Measurements from ENCODE around the gene ARL6IP1.

The ARL6IP1 gene

DNA sequence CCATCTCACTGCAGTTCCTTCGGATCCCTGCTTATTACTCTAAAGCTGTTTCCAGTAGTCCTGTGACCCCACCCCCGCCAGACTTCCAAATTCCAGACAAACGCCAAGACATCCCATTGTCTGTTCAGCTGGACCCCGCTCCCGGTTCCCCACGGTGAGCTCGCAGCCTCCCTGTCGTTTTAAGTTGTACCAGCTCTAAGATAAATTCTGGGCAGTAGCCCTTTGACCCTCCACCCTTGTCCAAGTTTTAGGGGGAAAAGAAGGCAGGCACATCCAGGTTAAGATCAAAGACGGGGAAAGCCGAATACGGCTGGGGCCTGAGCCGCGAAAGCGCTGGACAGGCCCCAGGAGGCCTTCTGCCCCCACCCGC, 589 bp downstream of the ARL6IP1 start:
- Histone ChIP-seq H3K36me3 (ENCODE audit: control insufficient read depth, insufficient read depth, low read length) (peaks cover 21% of the 10 kb centered on the region), H3K27me3 (ENCODE audit: control insufficient read depth, insufficient read depth, low read length, poor library complexity, severe bottlenecking) (no peaks in the 10 kb centered on the region), H3K9me3 (ENCODE audit: control insufficient read depth, low read length) (no peaks in the 10 kb centered on the region), H3K4me1 (ENCODE audit: control insufficient read depth, insufficient read depth, low read length) (peaks cover 21% of the 10 kb centered on the region), H3K27ac (ENCODE audit: insufficient read depth, low read depth, low read length, poor library complexity, severe bottlenecking) (peak overlapping the region; percentile 58), H3K4me3 (ENCODE audit: insufficient read depth, low read depth, low read length) (peak overlapping the region; percentile 65)
- 0% methylated on average over 15 of the region's 15 CpGs for WGBS, 2 experiments

DNA sequence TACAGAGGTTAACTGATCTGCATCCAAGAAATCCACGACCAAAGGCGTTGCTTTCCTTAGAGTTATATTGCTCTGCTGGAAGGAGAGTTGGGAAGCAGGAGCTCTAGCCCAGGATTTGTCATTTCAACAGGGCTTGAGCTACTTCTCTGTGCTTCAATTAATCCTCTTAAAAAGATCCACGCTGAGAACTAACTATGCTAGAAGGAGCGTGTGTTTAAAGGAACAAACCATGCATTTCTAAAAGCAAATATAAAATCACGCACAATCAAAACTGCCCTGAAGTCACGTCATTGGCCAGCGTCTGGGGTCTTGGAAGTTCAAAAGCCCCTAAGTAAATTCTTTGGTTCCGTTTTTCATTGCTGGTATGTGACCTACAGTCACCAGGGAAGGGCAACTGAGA, 1.1 kb downstream of the ARL6IP1 start:
- H3K4me3 ChIP-seq (ENCODE audit: insufficient read depth, low read depth, low read length): peak overlapping the region; percentile 65
- H3K36me3 ChIP-seq (ENCODE audit: control insufficient read depth, insufficient read depth, low read length): peaks cover 23% of the 10 kb centered on the region
- no peaks in the 10 kb centered on the region for H3K9me3 ChIP-seq (ENCODE audit: control insufficient read depth, low read length)
- no peaks in the 10 kb centered on the region for H3K27me3 ChIP-seq (ENCODE audit: control insufficient read depth, insufficient read depth, low read length, poor library complexity, severe bottlenecking)
- 2 to 7% methylated on average over 8 of the region's 8 CpGs for WGBS, 2 experiments
- peaks cover 21% of the 10 kb centered on the region for H3K4me1 ChIP-seq (ENCODE audit: control insufficient read depth, insufficient read depth, low read length)
- H3K27ac ChIP-seq (ENCODE audit: insufficient read depth, low read depth, low read length, poor library complexity, severe bottlenecking): peak overlapping the region; percentile 27

DNA sequence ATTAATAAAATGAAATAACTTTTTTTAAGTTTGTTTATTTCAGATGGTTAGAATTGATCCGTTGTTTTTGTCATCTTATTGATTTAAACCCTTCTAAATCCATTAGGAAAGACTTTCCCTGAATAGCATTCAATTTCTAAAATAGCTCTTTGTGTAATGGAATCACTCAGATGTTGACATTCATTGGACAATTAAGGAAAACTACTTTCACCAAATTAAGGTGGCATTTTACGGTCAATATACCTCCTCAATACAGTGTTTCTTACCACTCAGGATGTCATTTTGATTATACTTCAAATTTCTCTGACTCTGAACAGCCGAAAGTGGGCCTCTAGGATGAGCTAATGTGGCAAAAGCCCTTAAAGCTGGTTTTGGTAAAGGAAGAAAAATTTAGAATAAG, 1.8 kb downstream of the ARL6IP1 start:
- no peaks in the 10 kb centered on the region for H3K27me3 ChIP-seq (ENCODE audit: control insufficient read depth, insufficient read depth, low read length, poor library complexity, severe bottlenecking)
- peak overlapping the region; percentile 65 for H3K4me3 ChIP-seq (ENCODE audit: insufficient read depth, low read depth, low read length)
- WGBS, 2 experiments: 85 to 87% methylated on average over 2 to 3 of the region's 3 CpGs
- H3K9me3 ChIP-seq (ENCODE audit: control insufficient read depth, low read length): no peaks in the 10 kb centered on the region
- peaks cover 28% of the 10 kb centered on the region for H3K36me3 ChIP-seq (ENCODE audit: control insufficient read depth, insufficient read depth, low read length)
- H3K4me1 ChIP-seq (ENCODE audit: control insufficient read depth, insufficient read depth, low read length): peaks cover 21% of the 10 kb centered on the region
- H3K27ac ChIP-seq (ENCODE audit: insufficient read depth, low read depth, low read length, poor library complexity, severe bottlenecking): no peak overlapping the region

DNA sequence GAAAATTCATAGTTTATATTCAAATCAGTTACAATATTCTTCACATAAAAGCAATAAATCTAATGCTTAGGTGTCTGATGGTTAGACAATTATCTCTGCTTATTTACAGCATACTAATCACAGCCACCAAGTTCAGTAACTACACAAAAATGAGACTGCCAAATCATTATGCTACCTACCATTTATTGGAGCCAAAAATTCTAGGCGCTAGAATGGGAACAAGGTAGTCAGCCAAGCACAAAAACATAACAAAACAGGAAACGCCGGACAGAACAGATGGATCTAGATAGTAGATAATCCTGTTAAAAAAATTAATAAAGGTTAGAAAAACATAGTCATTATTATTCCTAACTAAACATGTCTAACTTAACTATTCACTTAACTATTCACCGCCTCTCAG, 3.6 kb downstream of the ARL6IP1 start:
- 90 to 92% methylated on average over 1 to 4 of the region's 4 CpGs for WGBS, 2 experiments
- no peak overlapping the region for H3K27ac ChIP-seq (ENCODE audit: insufficient read depth, low read depth, low read length, poor library complexity, severe bottlenecking)
- no peak overlapping the region for H3K4me3 ChIP-seq (ENCODE audit: insufficient read depth, low read depth, low read length)
- no peaks in the 10 kb centered on the region for H3K9me3 ChIP-seq (ENCODE audit: control insufficient read depth, low read length)
- peaks cover 37% of the 10 kb centered on the region for H3K36me3 ChIP-seq (ENCODE audit: control insufficient read depth, insufficient read depth, low read length)
- H3K4me1 ChIP-seq (ENCODE audit: control insufficient read depth, insufficient read depth, low read length): peaks cover 10% of the 10 kb centered on the region
- H3K27me3 ChIP-seq (ENCODE audit: control insufficient read depth, insufficient read depth, low read length, poor library complexity, severe bottlenecking): no peaks in the 10 kb centered on the region

DNA sequence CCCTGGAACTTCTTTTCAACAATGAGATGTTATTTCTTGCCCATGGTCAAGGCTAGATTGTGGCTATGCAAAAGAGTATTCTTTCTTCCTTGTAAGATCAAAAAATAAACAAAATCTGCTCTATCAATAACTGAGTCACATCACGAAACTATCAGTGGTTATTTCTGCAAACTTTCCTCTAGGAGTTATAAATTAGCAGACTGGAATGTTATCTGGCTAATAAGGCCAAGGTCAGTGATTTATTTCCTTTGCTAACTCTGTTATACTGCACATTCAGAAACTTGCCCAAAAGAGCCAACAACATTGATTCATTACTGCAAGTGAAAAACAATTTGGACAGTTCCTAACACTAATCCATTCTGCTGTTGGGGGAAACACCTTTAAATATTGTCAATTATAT, 5.0 kb downstream of the ARL6IP1 start:
- Histone ChIP-seq H3K27ac (ENCODE audit: insufficient read depth, low read depth, low read length, poor library complexity, severe bottlenecking) (no peak overlapping the region), H3K4me1 (ENCODE audit: control insufficient read depth, insufficient read depth, low read length) (peaks cover 10% of the 10 kb centered on the region), H3K4me3 (ENCODE audit: insufficient read depth, low read depth, low read length) (no peak overlapping the region), H3K36me3 (ENCODE audit: control insufficient read depth, insufficient read depth, low read length) (peaks cover 38% of the 10 kb centered on the region), H3K27me3 (ENCODE audit: control insufficient read depth, insufficient read depth, low read length, poor library complexity, severe bottlenecking) (no peaks in the 10 kb centered on the region), H3K9me3 (ENCODE audit: control insufficient read depth, low read length) (no peaks in the 10 kb centered on the region)
- WGBS, 2 experiments: 89 to 100% methylated on average over 1 of the region's 1 CpG

DNA sequence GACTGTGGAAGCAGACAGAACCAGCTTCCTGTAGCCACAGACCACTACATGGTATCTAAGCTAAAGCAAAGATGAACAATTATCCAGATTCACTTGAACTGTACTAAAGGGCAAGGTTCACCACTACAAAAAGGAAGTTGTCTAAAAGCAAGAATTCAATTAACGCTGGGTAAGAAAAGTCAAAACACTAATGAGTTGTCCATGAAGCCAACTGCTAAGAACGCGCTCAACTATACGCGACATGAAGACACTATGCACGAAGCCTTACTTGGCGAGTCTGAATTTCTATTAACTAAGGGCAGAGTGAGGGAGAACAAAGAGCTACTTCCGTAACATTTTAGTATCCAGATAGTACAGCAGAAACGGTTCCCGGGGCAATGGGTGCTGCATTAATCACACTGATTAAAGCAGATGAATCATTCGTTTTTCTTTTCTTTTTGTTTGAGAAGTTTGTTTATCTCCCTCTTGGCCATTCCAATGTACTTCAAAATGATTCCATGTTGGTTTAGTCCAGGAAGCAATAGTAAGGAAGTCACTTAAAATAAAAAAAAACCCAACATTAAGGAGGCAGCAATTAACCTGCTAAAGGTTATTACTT, 8.4 kb downstream of the ARL6IP1 start:
- no peak overlapping the region for H3K4me3 ChIP-seq (ENCODE audit: insufficient read depth, low read depth, low read length)
- 97 to 98% methylated on average over 11 of the region's 11 CpGs for WGBS, 2 experiments
- H3K27me3 ChIP-seq (ENCODE audit: control insufficient read depth, insufficient read depth, low read length, poor library complexity, severe bottlenecking): no peaks in the 10 kb centered on the region
- no peaks in the 10 kb centered on the region for H3K9me3 ChIP-seq (ENCODE audit: control insufficient read depth, low read length)
- peaks cover 54% of the 10 kb centered on the region for H3K36me3 ChIP-seq (ENCODE audit: control insufficient read depth, insufficient read depth, low read length)
- no peak overlapping the region for H3K27ac ChIP-seq (ENCODE audit: insufficient read depth, low read depth, low read length, poor library complexity, severe bottlenecking)
- peaks cover 3% of the 10 kb centered on the region for H3K4me1 ChIP-seq (ENCODE audit: control insufficient read depth, insufficient read depth, low read length)

DNA sequence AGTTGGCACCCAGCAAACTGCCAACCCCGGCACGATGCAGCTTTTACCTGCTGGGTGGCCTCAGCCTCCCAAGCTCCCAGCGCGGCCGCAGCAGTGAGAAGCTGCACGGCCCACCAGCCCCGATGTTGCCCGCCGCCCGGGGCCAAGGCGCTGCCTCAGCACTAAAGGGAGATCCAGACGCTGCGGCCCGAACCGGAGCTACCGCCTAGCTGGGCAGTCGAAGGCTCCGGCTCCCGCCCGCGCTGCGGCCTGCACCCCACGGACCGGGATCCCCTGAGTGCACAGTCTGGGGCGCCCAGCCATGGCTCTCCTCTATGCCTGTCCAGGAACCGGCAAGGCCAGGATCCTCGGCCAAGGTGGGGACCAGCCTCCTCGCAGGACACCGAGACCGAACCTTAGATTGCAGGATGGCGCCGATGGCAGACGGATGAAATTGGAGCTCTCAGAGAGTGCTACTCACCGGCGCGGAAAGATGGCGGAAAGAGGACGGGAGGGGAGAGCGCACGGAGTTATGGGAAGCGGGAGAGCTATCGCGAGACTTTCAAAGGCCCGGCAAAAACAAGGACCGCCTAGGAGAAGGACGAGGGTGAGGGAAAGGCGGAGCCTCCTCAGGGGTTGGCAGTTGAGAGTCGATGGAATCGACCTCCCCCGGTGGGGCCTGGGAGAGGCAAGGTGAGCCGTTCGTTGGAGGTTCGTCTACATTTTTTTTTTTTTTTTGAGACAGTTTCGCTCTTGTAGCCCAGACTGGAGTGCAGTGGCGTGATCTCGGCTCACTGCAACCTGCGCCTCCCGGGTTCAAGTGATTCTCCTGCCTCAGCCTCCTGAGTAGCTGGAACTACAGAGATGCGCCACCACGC, 11.3 kb downstream of the ARL6IP1 start, which contains the start of gene RPS15A:
Gene RPS15A (minus strand): TSS at position 485 of the 857 bp plus-strand sequence. CDS start 1,221 bp downstream, outside the sequence.
- H3K27me3 ChIP-seq (ENCODE audit: control insufficient read depth, insufficient read depth, low read length, poor library complexity, severe bottlenecking): no peaks in the 10 kb centered on the region
- H3K4me1 ChIP-seq (ENCODE audit: control insufficient read depth, insufficient read depth, low read length): peaks cover 12% of the 10 kb centered on the region
- peak within 1 kb of the TSS; percentile 99 for H3K4me3 ChIP-seq (ENCODE audit: insufficient read depth, low read depth, low read length)
- no peaks in the 10 kb centered on the region for H3K9me3 ChIP-seq (ENCODE audit: control insufficient read depth, low read length)
- 6 to 7% methylated on average over 60 of the region's 60 CpGs for WGBS, 2 experiments
- peak within 1 kb of the TSS; percentile 86 for H3K27ac ChIP-seq (ENCODE audit: insufficient read depth, low read depth, low read length, poor library complexity, severe bottlenecking)
- H3K36me3 ChIP-seq (ENCODE audit: control insufficient read depth, insufficient read depth, low read length): peaks cover 47% of the 10 kb centered on the region

DNA sequence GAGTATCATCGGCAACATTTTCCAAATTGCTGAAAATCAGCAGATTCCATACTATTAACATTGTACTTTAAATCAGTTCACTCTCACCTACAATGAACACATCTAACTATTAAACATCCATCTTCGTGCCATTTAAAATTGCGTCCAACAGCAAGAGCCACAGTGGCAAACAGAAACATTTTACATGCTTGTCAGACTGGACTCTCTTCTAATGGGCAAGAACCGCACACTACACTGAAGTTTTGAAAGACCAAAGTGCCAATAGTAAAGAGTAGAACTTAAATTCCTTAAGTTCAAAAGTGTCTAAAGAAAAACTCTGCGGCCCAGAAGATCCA, 11.9 kb downstream of the ARL6IP1 start:
- 2% methylated on average over 5 of the region's 5 CpGs for WGBS, 2 experiments
- Histone ChIP-seq H3K36me3 (ENCODE audit: control insufficient read depth, insufficient read depth, low read length) (peaks cover 49% of the 10 kb centered on the region), H3K4me3 (ENCODE audit: insufficient read depth, low read depth, low read length) (peak overlapping the region; percentile 99), H3K4me1 (ENCODE audit: control insufficient read depth, insufficient read depth, low read length) (peaks cover 12% of the 10 kb centered on the region), H3K27me3 (ENCODE audit: control insufficient read depth, insufficient read depth, low read length, poor library complexity, severe bottlenecking) (no peaks in the 10 kb centered on the region), H3K9me3 (ENCODE audit: control insufficient read depth, low read length) (no peaks in the 10 kb centered on the region), H3K27ac (ENCODE audit: insufficient read depth, low read depth, low read length, poor library complexity, severe bottlenecking) (peak overlapping the region; percentile 86)

DNA sequence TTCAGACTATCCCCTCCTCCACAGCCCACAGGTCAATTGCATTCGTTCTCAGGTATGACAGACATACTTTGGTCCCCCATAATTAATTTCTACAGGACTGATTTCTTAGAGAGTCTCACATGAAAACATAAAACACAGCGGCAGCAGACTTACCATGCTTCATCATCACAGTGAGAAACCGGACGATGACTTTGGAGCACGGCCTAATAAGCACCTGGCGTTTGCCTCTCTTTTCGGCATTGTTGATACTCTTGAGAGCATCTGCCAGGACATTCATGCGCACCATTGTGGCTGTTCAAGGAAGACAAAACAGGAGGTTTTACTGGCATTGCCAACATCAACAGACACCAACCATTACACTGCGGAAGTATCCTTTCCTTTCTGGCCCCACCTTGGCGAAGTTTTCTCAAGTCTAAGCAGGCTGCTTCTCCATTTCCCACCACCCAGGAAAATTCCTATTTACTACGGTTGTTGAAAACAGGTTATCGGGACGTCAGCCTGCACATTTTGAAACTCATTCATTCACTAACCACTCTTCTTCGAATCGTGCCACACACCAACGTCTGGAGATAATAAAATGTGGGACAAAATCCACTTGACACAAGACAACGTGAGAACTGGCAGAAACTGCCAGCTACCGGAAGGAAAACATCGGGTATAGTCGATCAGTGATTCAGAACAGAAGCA, 12.4 kb downstream of the ARL6IP1 start:
- H3K27ac ChIP-seq (ENCODE audit: insufficient read depth, low read depth, low read length, poor library complexity, severe bottlenecking): no peak overlapping the region
- H3K4me3 ChIP-seq (ENCODE audit: insufficient read depth, low read depth, low read length): peak overlapping the region; percentile 99
- no peaks in the 10 kb centered on the region for H3K9me3 ChIP-seq (ENCODE audit: control insufficient read depth, low read length)
- peaks cover 49% of the 10 kb centered on the region for H3K36me3 ChIP-seq (ENCODE audit: control insufficient read depth, insufficient read depth, low read length)
- peaks cover 12% of the 10 kb centered on the region for H3K4me1 ChIP-seq (ENCODE audit: control insufficient read depth, insufficient read depth, low read length)
- WGBS, 2 experiments: 18 to 21% methylated on average over 20 of the region's 20 CpGs
- H3K27me3 ChIP-seq (ENCODE audit: control insufficient read depth, insufficient read depth, low read length, poor library complexity, severe bottlenecking): no peaks in the 10 kb centered on the region
